ENCODE measurements around the gene TSTD2.

Gene TSTD2

GRCh38 chr9:97668485-97668884, 35.3 kb upstream of the TSTD2 start:
- no peak for TF ChIP-seq CTCF (IDR thresholded peaks at IDR 0.05; ENCODE audit: control extremely low read depth, extremely low read depth, low read depth, missing control alignments)
- no peak for DNase-seq (ENCODE audit: extremely low spot score)
- CTCF ChIA-PET = no interaction called here
- POLR2A ChIA-PET = no interaction called here

GRCh38 chr9:97666907-97667686, 33.9 kb upstream of the TSTD2 start:
- no peak for DNase-seq (ENCODE audit: extremely low spot score)
- no peak for TF ChIP-seq CTCF (IDR thresholded peaks at IDR 0.05; ENCODE audit: control extremely low read depth, extremely low read depth, low read depth, missing control alignments)
- POLR2A ChIA-PET = no interaction called here
- CTCF ChIA-PET = interaction anchor here (0.9 to 1.6 kb wide), 4 partner anchors 11 to 197 kb away, joined by 3 to 5 read pairs (median 4); no protein-coding TSS in a partner anchor

GRCh38 chr9:97665742-97666141, 32.6 kb upstream of the TSTD2 start:
- no peak for DNase-seq (ENCODE audit: extremely low spot score)
- CTCF ChIA-PET = no interaction called here
- POLR2A ChIA-PET = no interaction called here
- no peak for TF ChIP-seq CTCF (IDR thresholded peaks at IDR 0.05; ENCODE audit: control extremely low read depth, extremely low read depth, low read depth, missing control alignments)

- CTCF ChIA-PET = interaction anchor here (0.8 to 2.4 kb wide), 9 partner anchors 12 to 213 kb away, joined by 3 to 11 read pairs (median 3); no protein-coding TSS in a partner anchor
- POLR2A ChIA-PET = interaction anchor here (0.6 kb wide), 1 partner anchor 28 kb away, joined by 9 read pairs; the partner anchor contains the start of gene TSTD2
- no peak for DNase-seq (ENCODE audit: extremely low spot score)
- no peak for TF ChIP-seq CTCF (IDR thresholded peaks at IDR 0.05; ENCODE audit: control extremely low read depth, extremely low read depth, low read depth, missing control alignments)
Observed at GRCh38 chr9:97660847-97661246, 27.7 kb upstream of the TSTD2 start.

GRCh38 chr9:97660340-97660739, 27.2 kb upstream of the TSTD2 start:
- TF ChIP-seq CTCF (IDR thresholded peaks at IDR 0.05; ENCODE audit: control extremely low read depth, extremely low read depth, low read depth, missing control alignments) = no peak
- ChIA-PET POLR2A (no interaction called here), CTCF (interaction anchor here (0.8 to 2.4 kb wide), 6 partner anchors 13 to 37 kb away, joined by 3 to 11 read pairs (median 3); no protein-coding TSS in a partner anchor)
- no peak for DNase-seq (ENCODE audit: extremely low spot score)

- no peak for TF ChIP-seq CTCF (IDR thresholded peaks at IDR 0.05; ENCODE audit: control extremely low read depth, extremely low read depth, low read depth, missing control alignments)
- POLR2A ChIA-PET = no interaction called here
- no peak for DNase-seq (ENCODE audit: extremely low spot score)
- CTCF ChIA-PET = interaction anchor here (1.0 to 2.4 kb wide), 4 partner anchors 13 to 191 kb away, joined by 3 to 11 read pairs (median 4); no protein-coding TSS in a partner anchor
Observed at GRCh38 chr9:97659771-97660170, 26.6 kb upstream of the TSTD2 start.
